ENCODE data around the gene PTPRE. TPM values are rescaled to one million over a fixed set of nuclear protein-coding genes. Genes with fewer than 3 reads are reported as not detected.

PTPRE gene
- total and polyA plus RNA-seq, 10 of the 15 experiments (the other 5 are each of a cell fraction or from before 2014, with no cell fraction given): 2.9 to 7.6 (median 5.8) TPM

- ChIA-PET POLR2A (no interaction called here), CTCF (no interaction called here)
- no peak for FAIRE-seq
Measured at GRCh38 chr10:127888521-127889312, 18.2 kb upstream of the PTPRE start.

More at GRCh38 chr10:127888521-127889312, 18.2 kb upstream of the PTPRE start:
- DNase-seq (ENCODE audit: low read depth, low spot score) (no peak), ATAC-seq (no peak)
- 43% methylated on average over 13 of the region's 13 CpGs for WGBS (ENCODE audit: insufficient coverage, insufficient replicate concordance, low lambda C conversion rate, missing lambda C conversion rate)
- Histone ChIP-seq H3K79me2 (ENCODE audit: control insufficient read depth, insufficient read depth, low read length) (no peaks in the 10 kb centered on the region), H3K4me2 (ENCODE audit: control insufficient read depth, insufficient read depth) (no peak overlapping the region), H3K27me3 (replicated peaks in 1 of 2; ENCODE audit: control insufficient read depth in 2 of 2, insufficient read depth in 2 of 2, low read length in 1 of 2) (no peaks in the 10 kb centered on the region; a peak in 2 of 4 replicates), H3K27ac (ENCODE audit: control insufficient read depth, insufficient read depth) (no peak overlapping the region), H3K4me3 (no peak overlapping the region), H2AFZ (ENCODE audit: control insufficient read depth, low read depth, low read length) (no peak overlapping the region), H3K9me3 (replicated peaks; ENCODE audit: control insufficient read depth, insufficient read depth, low read length) (no peaks in the 10 kb centered on the region), H3K4me1 (ENCODE audit: control insufficient read depth, insufficient read depth, low read length) (no peaks in the 10 kb centered on the region), H4K20me1 (ENCODE audit: control insufficient read depth, insufficient read depth) (no peaks in the 10 kb centered on the region; the same call in 1 of the 2 replicates), H3K36me3 (ENCODE audit: control insufficient read depth in 2 of 2, insufficient read depth in 2 of 2, low read length in 1 of 2) (no peaks in the 10 kb centered on the region), H3K9ac (ENCODE audit: control insufficient read depth, insufficient read depth, low read length) (no peak overlapping the region)
- BruUV-seq (replicated peaks): no TSS peak
- intact Hi-C loops (cut with micrococcal nuclease; ENCODE audit: unreplicated experiment) (no loop called here), in situ Hi-C loops (cut with MboI) (no loop called here)
- RAD21 ChIA-PET (ENCODE audit: unreplicated experiment): no interaction called here
- SMC1A ChIA-PET (ENCODE audit: uncharacterized antibody, unreplicated experiment): no interaction called here
- TF ChIP-seq ZBED1 (IDR thresholded peaks at IDR 0.05; ENCODE audit: borderline replicate concordance): no peak
- no peak for TF ChIP-seq NR2C2 (IDR thresholded peaks at IDR 0.05; ENCODE audit: borderline replicate concordance, control insufficient read depth, insufficient read length, low read depth)
- TF ChIP-seq PKNOX1 (IDR thresholded peaks at IDR 0.05): no peak
- TF ChIP-seq WRNIP1 (IDR thresholded peaks at IDR 0.05; ENCODE audit: borderline replicate concordance, low read depth, low read length): no peak
- TF ChIP-seq BRCA1 (IDR thresholded peaks at IDR 0.05; ENCODE audit: low read depth, low read length): no peak
- TF ChIP-seq CHD1 (IDR thresholded peaks at IDR 0.05; ENCODE audit: low read depth, low read length): no peak
- TF ChIP-seq ZNF687 (IDR thresholded peaks at IDR 0.05): no peak
- TF ChIP-seq BACH1 (IDR thresholded peaks at IDR 0.05; ENCODE audit: borderline replicate concordance): no peak
- TF ChIP-seq ZNF592 (IDR thresholded peaks at IDR 0.05): no peak
- TF ChIP-seq ZNF384 (IDR thresholded peaks at IDR 0.05; ENCODE audit: borderline replicate concordance, low read depth, low read length): no peak
